HG03439 (cell line): ENCODE results near the gene NUF2.
"Not testable (repeated sequence)": the region's sequence is repeated elsewhere in the genome, so short reads cannot be mapped to it uniquely, and the experiment has no call there.

Experiments
- ATAC-seq: cut with Tn5 transposase; IDR thresholded peaks from one replicate; pipeline ENCODE4 v1.9.1; 2021; ENCODE audit warnings: mild to moderate bottlenecking, moderate library complexity; ENCODE audit not compliant: unreplicated experiment

NUF2 gene

GRCh38 chr1:163331116-163331515, 9.4 kb downstream of the NUF2 start:
- ATAC-seq = no peak

- ATAC-seq = no peak
These were observed 13.5 kb downstream of the NUF2 start for GRCh38 chr1:163335216-163335615.

- no peak for ATAC-seq
These were observed 15.9 kb downstream of the NUF2 start for GRCh38 chr1:163337631-163338030.

GRCh38 chr1:163346326-163346870, 24.6 kb downstream of the NUF2 start:
- no peak for ATAC-seq

- no peak for ATAC-seq
These were observed 25.4 kb downstream of the NUF2 start for GRCh38 chr1:163347106-163347505.

GRCh38 chr1:163351912-163352311, 30.2 kb downstream of the NUF2 start:
- no peak for ATAC-seq

- ATAC-seq = no peak
These were observed 35.6 kb downstream of the NUF2 start for GRCh38 chr1:163357378-163357777.

- not testable (repeated sequence) for ATAC-seq
These were observed 36.4 kb downstream of the NUF2 start for GRCh38 chr1:163358172-163358571.

GRCh38 chr1:163361123-163361934, 39.6 kb downstream of the NUF2 start:
- ATAC-seq = no peak

GRCh38 chr1:163365186-163365585, 43.4 kb downstream of the NUF2 start:
- no peak for ATAC-seq

- ATAC-seq = no peak
These were observed 44.8 kb downstream of the NUF2 start for GRCh38 chr1:163366555-163366954.

GRCh38 chr1:163367721-163368120, 46.0 kb downstream of the NUF2 start:
- no peak for ATAC-seq

GRCh38 chr1:163372576-163372975, 50.8 kb downstream of the NUF2 start:
- no peak for ATAC-seq

GRCh38 chr1:163378554-163378953, 56.8 kb downstream of the NUF2 start:
- no peak for ATAC-seq

- ATAC-seq = no peak
These were observed 58.0 kb downstream of the NUF2 start for GRCh38 chr1:163379801-163380200.

GRCh38 chr1:163381487-163382184, 59.9 kb downstream of the NUF2 start:
- no peak for ATAC-seq

GRCh38 chr1:163382395-163382794, 60.6 kb downstream of the NUF2 start:
- ATAC-seq = no peak

GRCh38 chr1:163387146-163387545, 65.4 kb downstream of the NUF2 start:
- no peak for ATAC-seq

- ATAC-seq = no peak
These were observed 67.2 kb downstream of the NUF2 start for GRCh38 chr1:163388970-163389369.

GRCh38 chr1:163395790-163396189, 74.0 kb downstream of the NUF2 start:
- ATAC-seq = no peak

GRCh38 chr1:163397451-163398200, 75.9 kb downstream of the NUF2 start:
- ATAC-seq = no peak
